Measurements from ENCODE around the gene TULP1. TPM values are rescaled to one million over a fixed set of nuclear protein-coding genes. Genes with fewer than 3 reads are reported as not detected.

TULP1 gene
- total RNA-seq, 1 experiment from 2014 or later = not detected

- H3K27ac ChIP-seq (ENCODE audit: low read depth, low read length, poor library complexity, severe bottlenecking) = no peak overlapping the region
- no peaks in the 10 kb centered on the region for H3K4me1 ChIP-seq (ENCODE audit: insufficient read depth, low read length, poor library complexity, severe bottlenecking)
- no peaks in the 10 kb centered on the region for H3K27me3 ChIP-seq (replicated peaks; ENCODE audit: insufficient read depth, low read depth, low read length, poor library complexity)
- no peaks in the 10 kb centered on the region for H3K9me3 ChIP-seq (ENCODE audit: low read depth, low read length, poor library complexity, severe bottlenecking)
- BruUV-seq (replicated peaks) = no TSS peak
- no peak for TF ChIP-seq EZH2 (IDR thresholded peaks at IDR 0.05; ENCODE audit: borderline replicate concordance, low read depth, low read length, poor library complexity, severe bottlenecking)
- TF ChIP-seq CTCF (conservative IDR thresholded peaks at IDR 0.05; ENCODE audit: low read depth, low read length) = no peak
- ChIA-PET CTCF (interaction anchor here (1.2 kb wide), 1 partner anchor 17 kb away, joined by 6 read pairs; no protein-coding TSS in a partner anchor), POLR2A (ENCODE audit: low non-redundant PET) (interaction anchor here (0.5 kb wide), 1 partner anchor 16 kb away, joined by 6 read pairs; no protein-coding TSS in a partner anchor)
- H3K36me3 ChIP-seq (ENCODE audit: insufficient read depth, low read length, poor library complexity, severe bottlenecking) = no peaks in the 10 kb centered on the region
- no peak for DNase-seq (ENCODE audit: low spot score)
- intact Hi-C loops (cut with micrococcal nuclease; ENCODE audit: unreplicated experiment) = no loop called here
- no peak overlapping the region for H3K4me3 ChIP-seq (ENCODE audit: low read depth, low read length, poor library complexity, severe bottlenecking)
These were observed 6.7 kb downstream of the TULP1 start for GRCh38 chr6:35505999-35506412.

- no peak for DNase-seq (ENCODE audit: low spot score)
- H3K27ac ChIP-seq (ENCODE audit: low read depth, low read length, poor library complexity, severe bottlenecking) = no peak overlapping the region
- POLR2A ChIA-PET (ENCODE audit: low non-redundant PET) = no interaction called here
- no TSS peak for BruUV-seq (replicated peaks)
- TF ChIP-seq EZH2 (IDR thresholded peaks at IDR 0.05; ENCODE audit: borderline replicate concordance, low read depth, low read length, poor library complexity, severe bottlenecking) (no peak), CTCF (conservative IDR thresholded peaks at IDR 0.05; ENCODE audit: low read depth, low read length) (no peak)
- no peaks in the 10 kb centered on the region for H3K4me1 ChIP-seq (ENCODE audit: insufficient read depth, low read length, poor library complexity, severe bottlenecking)
- CTCF ChIA-PET = no interaction called here
- no peaks in the 10 kb centered on the region for H3K36me3 ChIP-seq (ENCODE audit: insufficient read depth, low read length, poor library complexity, severe bottlenecking)
- intact Hi-C loops (cut with micrococcal nuclease; ENCODE audit: unreplicated experiment) = no loop called here
- no peaks in the 10 kb centered on the region for H3K27me3 ChIP-seq (replicated peaks; ENCODE audit: insufficient read depth, low read depth, low read length, poor library complexity)
- no peaks in the 10 kb centered on the region for H3K9me3 ChIP-seq (ENCODE audit: low read depth, low read length, poor library complexity, severe bottlenecking)
- H3K4me3 ChIP-seq (ENCODE audit: low read depth, low read length, poor library complexity, severe bottlenecking) = no peak overlapping the region
These were observed 9.2 kb downstream of the TULP1 start for GRCh38 chr6:35503534-35503933.

DNA sequence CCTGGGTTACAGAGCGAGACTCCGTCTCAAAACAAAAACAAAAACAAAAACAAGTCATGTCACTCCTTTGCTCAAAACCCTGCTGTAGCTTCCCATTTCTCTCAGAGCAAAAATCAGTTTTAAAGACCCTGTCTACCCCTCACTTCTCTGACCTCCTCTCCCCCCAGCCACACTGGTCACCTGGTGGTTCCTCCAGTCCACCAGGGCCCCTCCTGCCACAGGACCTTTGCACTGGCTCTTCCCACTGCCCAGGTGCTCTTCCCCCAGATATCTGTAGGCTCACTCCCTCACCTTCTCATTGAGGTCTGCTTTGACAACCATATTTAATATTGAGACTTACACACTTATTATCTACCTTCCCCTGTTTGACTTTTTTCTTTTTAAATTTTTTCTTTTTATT is 10.9 kb downstream of the TULP1 start:
- no peak overlapping the region for H3K4me3 ChIP-seq (ENCODE audit: low read depth, low read length, poor library complexity, severe bottlenecking)
- ChIA-PET POLR2A (ENCODE audit: low non-redundant PET) (no interaction called here), CTCF (interaction anchor here (1.1 kb wide), 1 partner anchor 21 kb away, joined by 4 read pairs; no protein-coding TSS in a partner anchor)

More for the DNA sequence above, 10.9 kb downstream of the TULP1 start:
- Histone ChIP-seq H3K36me3 (ENCODE audit: insufficient read depth, low read length, poor library complexity, severe bottlenecking) (no peaks in the 10 kb centered on the region), H3K9me3 (ENCODE audit: low read depth, low read length, poor library complexity, severe bottlenecking) (no peaks in the 10 kb centered on the region), H3K4me1 (ENCODE audit: insufficient read depth, low read length, poor library complexity, severe bottlenecking) (peaks cover 12% of the 10 kb centered on the region), H3K27me3 (replicated peaks; ENCODE audit: insufficient read depth, low read depth, low read length, poor library complexity) (no peaks in the 10 kb centered on the region), H3K27ac (ENCODE audit: low read depth, low read length, poor library complexity, severe bottlenecking) (no peak overlapping the region)
- intact Hi-C loops (cut with micrococcal nuclease; ENCODE audit: unreplicated experiment) = no loop called here
- DNase-seq (ENCODE audit: low spot score) = no peak
- no TSS peak for BruUV-seq (replicated peaks)
- TF ChIP-seq EZH2 (IDR thresholded peaks at IDR 0.05; ENCODE audit: borderline replicate concordance, low read depth, low read length, poor library complexity, severe bottlenecking) = no peak
- TF ChIP-seq CTCF (conservative IDR thresholded peaks at IDR 0.05; ENCODE audit: low read depth, low read length) = no peak

All from A673 (cell line).